NCI-H1694 treated with DMSO at 0.1 percent for 48 hours (cell line): ENCODE data around the gene IARS1.
A peak's percentile ranks its signal among the peaks of the same experiment; 100 is the strongest.

Experiments
- DNase-seq: peaks from one replicate; lab custom pipeline; 2025; lab: John Stamatoyannopoulos, UW

Gene IARS1

GRCh38 chr9:92293452-92294296, at the start of gene IARS1:
Gene IARS1 (minus strand): TSS chr9:92293697. CDS start chr9:92289419, 4,278 bp downstream.
- peak; percentile 87 for DNase-seq

- DNase-seq, result no peak
These were observed 49.5 kb upstream of the IARS1 start for GRCh38 chr9:92342825-92343488.

GRCh38 chr9:92341578-92341977, 48.1 kb upstream of the IARS1 start:
- no peak for DNase-seq

GRCh38 chr9:92333282-92333634, 39.8 kb upstream of the IARS1 start:
- DNase-seq, result no peak

GRCh38 chr9:92332577-92333281, 39.2 kb upstream of the IARS1 start:
- DNase-seq, result no peak

- peak; percentile 15 for DNase-seq
These were observed 34.7 kb upstream of the IARS1 start for GRCh38 chr9:92328225-92328624.

GRCh38 chr9:92327283-92327850, 33.9 kb upstream of the IARS1 start:
- DNase-seq, result no peak

GRCh38 chr9:92325991-92326500, 32.5 kb upstream of the IARS1 start:
- no peak for DNase-seq

- DNase-seq, result peak; percentile 86
These were observed 31.9 kb upstream of the IARS1 start, which contains the start of the genes CENPP and NOL8 for GRCh38 chr9:92325269-92325990. Gene CENPP (plus strand): TSS chr9:92325953. Gene NOL8 (minus strand): TSS chr9:92325350. CDS start chr9:92324161, 1,189 bp downstream.

GRCh38 chr9:92324889-92325268, 31.4 kb upstream of the IARS1 start:
- DNase-seq, result no peak

GRCh38 chr9:92324431-92324830, 30.9 kb upstream of the IARS1 start:
- DNase-seq, result no peak

GRCh38 chr9:92315456-92315855, 22.0 kb upstream of the IARS1 start:
- no peak for DNase-seq

GRCh38 chr9:92313624-92314012, 20.1 kb upstream of the IARS1 start:
- DNase-seq, result no peak

GRCh38 chr9:92312887-92313623, 19.6 kb upstream of the IARS1 start:
- DNase-seq, result no peak

- no peak for DNase-seq
These were observed 17.1 kb upstream of the IARS1 start for GRCh38 chr9:92310562-92310961.

GRCh38 chr9:92308893-92309292, 15.4 kb upstream of the IARS1 start:
- no peak for DNase-seq

GRCh38 chr9:92300936-92301335, 7.4 kb upstream of the IARS1 start:
- DNase-seq, result no peak

- DNase-seq, result no peak
These were observed 5.6 kb upstream of the IARS1 start for GRCh38 chr9:92299116-92299515.

GRCh38 chr9:92298036-92298435, 4.5 kb upstream of the IARS1 start:
- no peak for DNase-seq

- DNase-seq, result no peak
These were observed 4.1 kb upstream of the IARS1 start for GRCh38 chr9:92297611-92298010.

- no peak for DNase-seq
These were observed 2.3 kb upstream of the IARS1 start for GRCh38 chr9:92295827-92296258.
